Cerebellar nuclear complex (tissue), 1 donor: ENCODE data around the gene UNC93B1.

Source experiments
- DNase-seq, 2 experiments: peaks; one replicate each; lab custom pipeline; 2025; lab: John Stamatoyannopoulos, UW

UNC93B1 gene

DNA sequence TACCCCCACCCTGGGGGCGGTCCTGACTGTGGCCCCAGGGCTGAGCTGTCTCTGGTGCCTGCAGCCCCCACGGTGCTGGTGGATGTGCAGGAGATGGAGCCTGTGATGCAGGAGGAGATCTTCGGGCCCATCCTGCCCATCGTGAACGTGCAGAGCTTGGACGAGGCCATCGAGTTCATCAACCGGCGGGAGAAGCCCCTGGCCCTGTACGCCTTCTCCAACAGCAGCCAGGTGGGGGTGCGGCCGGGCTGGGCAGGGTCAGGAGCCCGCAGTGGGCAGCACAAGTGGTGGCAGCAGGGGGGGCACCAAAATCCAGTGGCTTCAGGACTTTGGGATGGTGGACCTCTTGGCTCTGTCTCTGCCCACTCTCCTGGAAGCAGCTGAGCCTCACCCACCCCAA is 18.6 kb upstream of the UNC93B1 start:
- no peak for DNase-seq

DNA sequence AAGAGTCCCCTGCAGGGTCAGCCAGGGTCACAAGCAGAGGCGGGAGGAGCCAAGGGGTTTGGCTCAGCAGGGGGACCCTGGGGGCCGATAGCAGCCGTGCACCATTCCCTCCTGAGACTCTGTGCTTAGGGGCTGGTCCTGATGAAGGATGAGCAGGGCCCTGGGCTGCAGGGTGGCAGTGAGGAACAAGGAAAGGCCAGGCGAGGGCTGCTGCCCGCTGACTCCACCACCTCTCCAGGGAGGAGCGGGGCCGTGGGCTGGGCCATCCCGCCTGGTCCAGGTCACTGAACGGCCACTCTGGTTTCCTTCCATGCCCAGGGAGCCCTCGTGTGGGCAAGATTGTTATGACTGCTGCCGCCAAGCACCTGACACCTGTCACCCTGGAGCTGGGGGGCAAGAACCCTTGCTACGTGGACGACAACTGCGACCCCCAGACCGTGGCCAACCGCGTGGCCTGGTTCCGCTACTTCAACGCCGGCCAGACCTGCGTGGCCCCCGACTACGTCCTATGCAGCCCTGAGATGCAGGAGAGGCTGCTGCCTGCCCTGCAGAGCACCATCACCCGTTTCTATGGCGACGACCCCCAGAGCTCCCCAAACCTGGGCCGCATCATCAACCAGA is 17.4 kb upstream of the UNC93B1 start:
- DNase-seq = no peak

DNA sequence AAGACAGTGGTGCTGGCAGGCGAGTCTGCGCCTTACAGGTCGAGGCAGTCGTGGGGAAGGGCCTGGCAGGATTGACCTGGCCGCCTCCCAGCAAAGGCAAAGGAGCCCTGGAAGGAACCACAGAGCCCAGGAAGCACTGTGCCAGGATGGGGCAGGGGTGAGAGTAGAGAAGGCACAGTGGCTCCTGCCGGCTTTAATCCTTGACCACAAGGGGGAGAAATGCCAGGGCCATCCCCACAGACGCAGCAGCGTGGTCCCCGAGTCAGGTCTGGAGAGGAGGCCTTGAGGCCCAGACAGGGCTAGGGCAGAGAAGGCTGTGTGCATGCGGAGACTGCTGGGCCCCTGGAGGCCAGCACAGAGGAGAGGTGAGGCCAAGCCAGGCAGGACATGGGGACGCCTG is 16.7 kb upstream of the UNC93B1 start:
- DNase-seq = no peak

DNA sequence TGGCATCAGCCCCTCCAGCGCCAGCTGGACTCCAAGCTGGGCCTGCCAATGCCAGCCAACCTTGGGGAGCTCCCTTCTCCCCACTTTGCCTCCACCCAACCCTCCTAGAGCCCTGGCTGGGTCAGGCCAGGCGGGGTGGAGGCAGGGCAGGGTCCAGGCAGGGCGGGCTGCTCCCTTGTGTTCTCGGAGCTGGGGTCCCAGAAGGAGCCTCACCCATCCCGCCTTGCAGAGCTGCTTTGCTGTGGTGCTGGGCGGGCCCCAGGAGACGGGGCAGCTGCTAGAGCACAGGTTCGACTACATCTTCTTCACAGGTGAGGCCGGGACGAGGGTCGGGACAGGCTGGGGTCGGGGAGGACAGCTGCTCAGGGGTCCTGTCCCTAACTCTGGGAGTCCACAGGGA is 15.6 kb upstream of the UNC93B1 start:
- DNase-seq = no peak

DNA sequence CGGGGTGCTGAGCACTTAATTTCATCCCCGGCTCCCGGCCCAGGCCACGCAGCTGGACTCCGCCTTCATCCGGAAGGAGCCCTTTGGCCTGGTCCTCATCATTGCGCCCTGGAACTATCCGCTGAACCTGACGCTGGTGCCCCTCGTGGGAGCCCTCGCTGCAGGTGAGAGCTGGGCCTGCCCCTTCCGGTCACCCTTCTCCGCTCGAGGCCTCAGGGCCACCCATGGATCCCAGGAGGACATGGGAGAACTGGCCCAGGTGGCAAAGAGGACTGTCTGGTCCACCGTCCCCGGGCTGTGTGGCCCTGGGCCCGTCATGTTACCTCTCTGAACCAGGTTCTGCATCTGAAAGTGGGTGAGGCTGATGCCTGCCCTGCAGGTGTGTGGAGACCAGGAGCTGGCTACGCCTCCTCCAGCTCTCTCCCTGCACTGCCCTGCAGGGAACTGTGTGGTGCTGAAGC is 14.9 kb upstream of the UNC93B1 start:
- no peak for DNase-seq

DNA sequence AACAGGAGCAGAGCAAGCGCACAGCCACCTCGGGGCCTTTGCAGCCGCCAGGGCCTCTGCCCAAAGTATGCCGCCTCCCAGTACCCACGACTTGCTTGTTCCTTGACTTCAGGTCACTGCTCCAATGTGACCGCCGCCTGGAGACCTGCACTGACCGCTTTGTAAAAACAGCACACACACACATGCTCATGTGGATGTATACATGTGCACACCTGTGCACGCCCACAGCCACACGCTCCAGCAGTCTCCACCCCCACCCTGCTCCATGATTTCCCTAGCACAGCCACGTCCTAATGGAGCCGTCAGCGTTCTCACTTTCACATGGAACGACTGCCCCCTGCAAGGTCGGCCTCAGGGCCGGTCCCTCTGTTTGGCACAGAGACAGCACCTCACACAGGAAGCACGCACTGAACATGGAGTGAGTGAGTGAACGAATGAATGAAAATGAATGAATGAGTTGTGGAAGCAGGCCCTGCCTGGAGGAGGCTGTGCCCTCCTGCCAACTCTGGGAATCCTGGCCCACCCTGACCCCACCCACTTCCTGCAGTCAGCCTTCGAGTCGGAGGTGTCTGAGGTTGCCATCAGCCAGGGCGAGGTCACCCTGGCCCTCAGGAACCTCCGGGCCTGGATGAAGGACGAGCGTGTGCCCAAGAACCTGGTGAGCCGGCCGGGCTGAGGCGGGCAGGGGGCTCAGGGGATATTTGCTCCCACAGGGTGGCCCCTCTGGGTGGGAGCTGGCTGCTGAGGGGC is 14.3 kb upstream of the UNC93B1 start:
- no peak for DNase-seq

DNA sequence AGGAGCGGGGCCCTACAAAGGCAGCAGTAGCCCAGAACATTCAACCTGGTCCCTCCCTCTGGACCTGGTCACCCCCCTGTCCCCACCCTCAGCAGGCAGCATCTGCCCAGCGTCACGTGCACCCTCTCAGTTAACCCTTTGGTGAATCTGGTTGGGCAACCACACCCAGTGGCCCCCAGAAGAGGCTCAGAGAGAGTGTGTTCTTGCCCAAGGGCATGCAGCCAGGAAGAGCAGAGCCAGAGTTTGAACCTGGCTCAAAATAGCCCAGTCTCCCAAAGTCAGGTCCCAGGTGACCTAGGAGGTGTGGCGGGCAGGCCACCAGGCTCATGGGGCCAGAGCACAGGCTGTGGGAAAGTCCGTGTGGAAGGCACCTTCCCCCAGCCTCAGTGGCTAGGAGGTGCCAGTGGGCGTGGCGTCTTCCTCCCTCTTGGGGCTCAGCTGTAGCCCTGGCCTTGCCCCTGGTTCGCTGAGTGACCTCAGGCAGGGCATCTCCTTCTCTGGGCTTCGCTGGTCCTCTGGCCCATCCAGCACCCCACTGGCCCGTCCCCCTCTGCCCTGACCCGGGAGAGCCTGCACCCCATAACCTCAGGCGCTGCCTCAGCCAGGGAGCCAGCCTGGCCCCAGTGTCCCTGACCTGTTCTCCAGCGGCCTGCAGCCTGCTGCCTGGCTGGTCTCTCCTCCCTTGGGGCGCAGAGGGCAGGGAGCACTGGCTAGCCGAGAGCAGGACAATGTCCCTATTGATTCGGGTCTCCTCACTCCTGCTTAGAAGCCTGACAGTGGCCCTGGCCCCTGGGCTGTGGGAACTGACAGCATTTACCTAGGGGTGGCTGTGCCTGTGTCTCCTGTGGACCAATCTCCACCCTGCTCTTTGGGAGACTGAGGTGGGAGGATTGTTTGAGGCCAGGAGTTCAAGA is 13.3 kb upstream of the UNC93B1 start:
- no peak for DNase-seq

DNA sequence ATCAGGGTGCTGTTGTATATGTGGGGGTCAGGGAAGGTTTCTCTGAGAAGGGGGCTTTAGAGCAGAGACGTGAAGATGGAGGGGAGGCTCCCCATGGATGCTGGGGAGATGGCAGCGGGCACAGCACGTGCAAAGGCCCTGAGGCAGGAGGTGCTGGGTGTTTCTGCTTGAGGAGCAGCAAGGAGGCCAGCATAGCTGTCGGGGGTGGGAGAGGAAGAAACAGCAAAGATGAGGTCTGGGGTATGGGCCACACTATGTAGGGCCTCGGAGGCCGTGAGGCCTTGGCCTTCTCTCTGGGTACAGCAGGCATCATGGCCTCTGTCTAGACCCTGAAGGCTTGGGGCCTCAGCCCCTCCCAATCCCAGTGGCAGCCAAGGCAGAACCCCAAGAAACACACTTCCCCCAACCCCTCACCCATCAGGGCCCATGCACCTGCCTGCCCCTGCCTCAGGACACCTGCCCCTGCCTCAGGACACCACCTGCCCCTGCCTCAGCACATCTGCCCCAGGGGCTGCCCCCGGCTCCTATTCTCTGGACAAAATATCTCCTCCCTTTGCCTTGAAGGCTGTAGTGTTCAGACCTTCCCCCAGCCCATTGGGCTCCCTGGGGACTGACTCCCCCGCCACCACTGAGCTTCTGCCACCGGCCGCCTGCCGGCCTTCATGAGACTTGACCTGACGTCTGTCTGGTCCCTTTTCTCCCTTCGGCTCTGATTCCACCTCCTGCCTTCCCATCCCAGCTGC is 12.4 kb upstream of the UNC93B1 start:
- no peak for DNase-seq

DNA sequence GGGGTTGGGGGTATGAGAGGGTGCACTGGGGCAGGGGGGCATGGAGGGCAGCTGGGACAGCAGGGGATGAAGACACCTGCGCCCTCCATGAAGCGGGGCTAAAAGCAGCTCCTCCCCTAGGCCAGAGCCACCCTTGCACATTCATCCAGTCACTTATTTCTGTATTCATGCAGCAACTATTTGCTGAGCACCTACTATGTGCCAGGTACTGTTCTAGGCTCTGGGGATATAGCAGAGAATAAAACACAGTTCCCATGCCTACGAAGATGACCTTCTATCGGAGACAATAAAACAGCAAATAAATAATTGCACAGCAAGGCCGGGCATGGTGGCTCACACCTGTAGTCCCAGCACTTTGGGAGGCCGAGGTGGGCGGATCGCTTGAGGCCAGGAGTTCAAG is 11.6 kb upstream of the UNC93B1 start:
- no peak for DNase-seq

DNA sequence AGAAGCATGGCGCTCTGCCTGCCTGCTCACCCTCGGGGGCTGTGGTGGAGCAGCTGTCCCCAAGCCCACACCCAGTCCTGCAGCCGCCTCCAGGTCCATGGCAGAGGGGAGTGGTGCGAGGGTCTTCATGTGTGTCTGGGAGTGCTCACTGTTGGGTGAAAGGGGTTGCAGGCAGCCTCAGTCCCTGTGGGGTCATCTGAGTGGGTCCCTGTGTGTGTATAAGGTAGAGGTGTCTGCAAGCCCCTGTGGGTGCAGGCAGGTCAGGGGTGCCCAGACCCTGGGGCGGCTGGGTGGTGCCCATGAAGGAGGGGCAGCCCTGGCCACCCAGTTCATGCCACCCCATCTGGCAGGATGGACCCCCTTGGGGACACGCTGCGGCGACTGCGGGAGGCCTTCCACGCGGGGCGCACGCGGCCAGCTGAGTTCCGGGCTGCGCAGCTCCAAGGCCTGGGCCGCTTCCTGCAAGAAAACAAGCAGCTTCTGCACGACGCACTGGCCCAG is 11.1 kb upstream of the UNC93B1 start:
- no peak for DNase-seq

DNA sequence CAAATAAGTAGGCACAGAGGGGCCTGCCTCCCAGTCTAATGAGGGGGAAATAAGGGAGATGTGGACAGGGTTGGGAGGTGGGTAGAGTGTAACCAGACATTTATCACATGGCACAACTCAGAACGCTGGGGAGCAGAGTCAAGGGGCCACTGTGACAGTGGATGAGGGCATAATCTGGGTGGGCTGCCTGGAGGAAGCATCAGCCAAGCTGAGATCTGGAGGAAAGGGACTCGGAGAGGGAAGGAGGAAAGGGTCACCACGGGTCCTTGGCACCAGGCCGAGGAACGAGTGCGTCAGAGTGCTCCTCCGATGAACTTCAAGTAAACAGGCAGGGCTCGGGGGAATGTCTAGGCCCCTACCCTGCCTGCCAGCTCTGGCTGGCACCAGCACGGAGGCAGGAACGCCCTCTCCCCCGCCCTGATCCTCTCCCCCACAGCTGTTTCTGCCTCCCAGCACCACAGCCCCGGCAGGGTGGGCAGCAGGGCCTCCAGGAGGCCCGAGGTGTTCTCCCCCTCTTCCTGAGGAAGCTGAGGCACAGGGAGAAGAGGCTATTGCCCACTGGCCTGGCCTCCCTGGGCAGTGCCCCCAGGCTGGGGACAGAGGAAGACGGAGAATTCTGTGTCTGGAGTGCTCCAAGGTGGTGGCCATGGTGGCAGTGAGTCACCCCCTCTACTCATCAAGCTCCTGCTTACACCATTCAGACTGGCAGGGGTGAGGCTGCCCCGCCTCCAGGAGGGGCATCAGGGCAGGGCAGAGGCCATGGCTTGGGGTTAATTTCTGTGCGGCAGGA is 10.5 kb upstream of the UNC93B1 start:
- DNase-seq = no peak

DNA sequence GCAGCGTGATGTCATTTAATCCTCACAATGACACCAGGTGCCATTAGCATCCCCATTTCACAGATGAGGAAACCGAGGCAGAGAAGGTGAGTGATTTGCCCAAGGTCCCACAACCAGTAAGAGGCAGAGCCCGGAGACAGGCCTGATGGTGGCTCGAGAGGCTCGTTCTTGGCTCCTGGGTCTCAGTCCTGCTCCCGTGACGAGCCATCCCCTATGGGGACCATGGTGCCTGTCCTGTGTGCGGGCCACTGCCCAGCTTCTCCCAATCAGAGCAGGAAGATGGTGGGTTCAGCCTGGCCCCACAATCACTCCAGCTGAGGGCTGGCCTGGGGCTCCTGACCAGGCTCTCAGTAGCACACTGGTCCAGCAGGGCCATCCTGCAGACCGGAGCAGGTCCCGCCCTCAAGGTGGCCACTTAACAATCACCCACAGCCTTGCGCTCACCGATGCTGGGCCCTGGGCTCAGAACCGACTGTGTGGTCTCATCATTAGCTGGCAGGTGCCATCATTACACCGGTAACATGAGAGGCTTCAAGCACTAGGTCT is 9.8 kb upstream of the UNC93B1 start:
- DNase-seq = no peak

DNA sequence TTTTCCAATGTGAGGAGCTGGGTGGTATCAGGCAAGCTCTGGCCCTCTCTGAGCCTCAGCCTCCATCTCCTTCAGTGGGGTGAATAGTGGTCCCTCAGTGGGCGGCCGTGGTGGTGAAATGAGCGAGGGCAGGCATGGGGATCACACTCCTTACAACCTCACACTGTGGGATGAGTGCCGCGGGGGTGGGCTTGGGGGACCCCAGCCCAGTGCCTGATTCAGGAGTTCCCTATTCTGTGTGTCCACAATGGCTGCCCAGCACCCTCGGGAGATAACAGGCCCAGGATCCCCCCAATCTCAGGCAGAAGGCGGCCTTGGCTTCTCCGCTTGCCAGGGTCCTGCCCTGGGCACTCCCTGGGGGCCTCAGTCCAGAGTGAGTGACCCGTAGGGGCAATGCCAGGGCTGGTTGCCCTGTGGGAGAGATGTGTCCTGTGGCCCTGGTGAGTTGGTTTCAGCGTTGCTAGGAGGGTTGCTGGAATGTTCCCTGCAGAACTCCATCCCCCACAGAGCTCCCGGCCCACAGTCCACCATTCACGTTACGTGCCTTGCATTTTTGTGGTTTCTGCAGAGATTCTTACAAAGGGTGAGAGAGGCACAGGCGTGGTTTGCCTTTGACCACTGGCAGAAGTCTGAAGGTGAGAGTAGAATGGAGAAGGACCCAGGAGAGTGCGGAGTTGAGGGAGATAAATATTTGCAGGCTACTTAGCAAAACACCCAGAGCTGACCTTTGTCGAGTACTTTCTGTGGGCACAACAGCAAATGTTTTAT is 9.1 kb upstream of the UNC93B1 start:
- DNase-seq = no peak

DNA sequence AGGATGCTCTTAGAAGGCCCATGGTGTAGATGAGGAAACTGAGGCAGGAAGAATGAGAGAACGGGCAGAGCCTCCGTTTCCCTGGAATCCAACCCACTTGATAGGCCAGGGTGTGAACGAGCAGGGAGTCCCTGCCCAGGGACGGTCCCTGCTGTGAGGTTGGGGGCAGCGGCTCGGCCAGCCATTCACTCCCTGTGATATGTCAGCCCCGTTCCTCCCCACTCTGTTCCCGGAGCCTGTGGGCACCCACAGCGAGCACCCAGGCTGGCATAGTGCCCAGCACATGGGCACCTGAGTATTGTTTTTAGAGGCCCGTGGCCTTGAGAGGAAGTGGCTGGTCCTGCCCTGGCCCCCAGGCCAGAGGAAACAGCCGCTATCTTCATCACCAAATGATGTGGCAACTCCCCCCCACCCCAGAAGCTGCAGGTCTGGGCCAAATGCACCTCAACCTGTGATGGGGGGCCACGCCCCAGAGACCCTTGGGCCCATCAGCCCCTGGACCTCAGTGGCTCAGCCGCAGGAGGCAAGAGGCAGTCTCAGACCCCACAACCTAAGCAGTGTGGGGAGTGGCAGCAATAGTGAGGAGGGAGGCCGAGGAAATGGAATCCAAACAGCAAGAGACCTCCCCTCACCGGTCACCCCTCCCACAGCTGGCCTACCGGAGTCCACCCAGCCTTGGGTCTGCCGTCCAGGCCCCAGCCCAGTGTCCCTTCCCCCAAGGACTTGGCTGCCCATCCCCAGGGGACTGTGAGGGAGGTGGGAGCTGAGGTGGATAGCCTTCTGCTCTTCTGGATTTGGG is 8.3 kb upstream of the UNC93B1 start:
- no peak for DNase-seq

DNA sequence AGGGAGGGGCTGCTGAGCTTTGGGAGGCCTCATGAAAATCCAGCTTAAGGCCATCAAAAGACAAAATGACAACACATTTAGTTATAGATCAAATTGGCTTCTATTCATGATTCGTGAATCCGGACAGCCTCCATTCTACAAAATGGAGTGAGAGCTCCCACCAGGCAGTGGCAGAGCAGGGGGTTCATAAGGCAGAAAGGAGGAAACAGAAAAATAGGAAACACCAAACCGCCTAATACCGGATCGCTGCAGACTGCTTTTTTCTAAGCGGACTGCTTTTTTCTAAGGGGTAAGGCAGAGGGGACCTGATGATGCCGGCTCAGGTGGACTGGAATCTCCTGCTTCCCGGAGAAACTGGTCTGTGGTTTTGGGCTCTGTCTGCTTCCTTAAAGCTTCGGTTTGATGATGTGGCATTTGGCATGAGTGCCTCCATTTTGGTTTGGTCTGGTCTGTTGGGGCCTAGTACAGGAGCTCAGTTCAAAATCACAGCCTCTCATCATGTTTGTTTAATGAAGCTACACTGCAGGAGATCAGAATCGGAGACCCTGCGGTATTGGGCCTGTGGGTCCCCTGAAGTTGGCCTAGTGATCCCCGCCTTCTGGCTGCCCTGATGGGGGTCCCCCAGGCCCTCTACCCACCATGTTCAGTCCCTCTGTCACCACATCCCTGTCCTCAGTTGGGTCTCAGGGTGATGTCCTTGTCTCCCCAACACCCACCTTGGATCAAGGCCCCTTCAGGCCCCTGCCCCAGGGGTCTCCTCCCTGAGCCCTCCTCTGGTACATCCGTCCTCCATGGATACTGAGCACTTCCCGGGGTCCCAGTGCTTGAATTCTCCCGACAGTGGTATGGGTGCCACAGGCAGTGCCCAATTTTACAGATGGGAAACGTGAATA is 7.4 kb upstream of the UNC93B1 start:
- DNase-seq = no peak

DNA sequence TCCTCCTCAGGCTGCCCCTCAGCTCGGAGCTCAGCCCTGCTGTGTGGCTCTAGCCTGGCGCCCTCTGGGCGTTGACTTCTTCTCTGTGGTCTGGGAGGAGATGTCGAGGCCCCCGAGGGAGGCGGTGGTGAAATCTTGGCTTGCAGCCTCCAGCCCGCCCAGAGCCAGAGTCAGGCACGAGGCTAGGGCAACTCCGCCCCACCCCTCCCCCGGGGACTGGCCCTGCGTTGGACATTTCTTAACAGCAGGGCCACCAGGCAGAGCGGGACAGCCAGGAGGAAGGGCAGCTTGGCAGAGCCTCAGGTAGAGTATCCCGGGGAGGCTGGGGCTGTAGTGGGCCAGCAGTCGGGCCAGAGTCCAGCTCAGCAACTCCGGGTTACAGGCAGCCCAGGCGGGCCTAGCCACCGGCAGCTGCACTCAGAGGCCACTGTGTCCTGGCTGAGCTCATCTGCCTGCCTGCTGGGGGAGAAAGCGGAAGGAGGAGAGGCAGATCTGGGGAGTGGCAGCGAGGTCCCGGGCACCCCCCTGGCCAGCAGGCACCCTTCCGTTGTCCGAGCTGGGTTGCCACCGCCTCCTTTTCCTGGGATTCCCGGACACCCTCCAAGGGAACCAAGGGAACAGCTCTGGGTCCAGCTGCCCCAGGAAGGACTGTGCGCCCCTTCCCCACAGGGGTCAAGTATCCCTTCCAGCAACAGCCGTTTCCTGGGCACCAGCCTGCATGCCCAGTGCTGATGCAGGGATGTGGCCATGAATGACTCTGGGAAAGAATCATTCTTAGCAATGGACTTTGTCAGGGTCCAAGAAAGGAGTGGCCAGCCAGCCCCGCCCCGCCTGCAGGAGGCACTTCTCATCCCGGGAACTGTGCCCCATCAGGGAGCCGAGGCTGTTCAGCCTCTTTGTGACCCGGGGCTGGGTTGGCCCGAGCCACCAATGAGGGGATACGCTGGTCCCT is 6.5 kb upstream of the UNC93B1 start, which contains the start of gene ALDH3B1:
ALDH3B1 (plus strand) TSS at position 238 of the 952 bp plus-strand sequence. CDS start 4,971 bp downstream, outside the sequence.
- DNase-seq = no peak
